Measurements from ENCODE around the gene EHD3. TPM values are rescaled to one million over a fixed set of nuclear protein-coding genes. Genes with fewer than 3 reads are reported as not detected.
A peak's percentile ranks its signal among the peaks of the same experiment; 100 is the strongest.

The EHD3 gene
- total and polyA plus RNA-seq, 2 experiments from 2014 or later: 12.3 to 17.6 TPM

- DNase-seq (ENCODE audit: low read depth in 1 of 2, low spot score in 1 of 2): no peak
- Histone ChIP-seq H3K4me3 (no peak overlapping the region), H3K4me1 (ENCODE audit: low read depth) (no peaks in the 10 kb centered on the region), H3K9me3 (ENCODE audit: low read depth) (no peaks in the 10 kb centered on the region), H3K27me3 (no peaks in the 10 kb centered on the region), H3K36me3 (no peaks in the 10 kb centered on the region), H3K27ac (no peak overlapping the region)
- TF ChIP-seq CTCF (IDR thresholded peaks at IDR 0.05; ENCODE audit: low read depth, low read length): no peak
Observed at GRCh38 chr2:31284107-31284506, 50.2 kb downstream of the EHD3 start.

- H3K36me3 ChIP-seq: no peaks in the 10 kb centered on the region
- H3K4me1 ChIP-seq (ENCODE audit: low read depth): no peaks in the 10 kb centered on the region
- H3K4me3 ChIP-seq: no peak overlapping the region
- TF ChIP-seq CTCF (IDR thresholded peaks at IDR 0.05; ENCODE audit: low read depth, low read length): no peak
- DNase-seq (ENCODE audit: low read depth in 1 of 2, low spot score in 1 of 2): no peak
- H3K9me3 ChIP-seq (ENCODE audit: low read depth): no peaks in the 10 kb centered on the region
- H3K27me3 ChIP-seq: no peaks in the 10 kb centered on the region
- H3K27ac ChIP-seq: no peak overlapping the region
Observed at GRCh38 chr2:31286230-31286629, 52.3 kb downstream of the EHD3 start.

DNA sequence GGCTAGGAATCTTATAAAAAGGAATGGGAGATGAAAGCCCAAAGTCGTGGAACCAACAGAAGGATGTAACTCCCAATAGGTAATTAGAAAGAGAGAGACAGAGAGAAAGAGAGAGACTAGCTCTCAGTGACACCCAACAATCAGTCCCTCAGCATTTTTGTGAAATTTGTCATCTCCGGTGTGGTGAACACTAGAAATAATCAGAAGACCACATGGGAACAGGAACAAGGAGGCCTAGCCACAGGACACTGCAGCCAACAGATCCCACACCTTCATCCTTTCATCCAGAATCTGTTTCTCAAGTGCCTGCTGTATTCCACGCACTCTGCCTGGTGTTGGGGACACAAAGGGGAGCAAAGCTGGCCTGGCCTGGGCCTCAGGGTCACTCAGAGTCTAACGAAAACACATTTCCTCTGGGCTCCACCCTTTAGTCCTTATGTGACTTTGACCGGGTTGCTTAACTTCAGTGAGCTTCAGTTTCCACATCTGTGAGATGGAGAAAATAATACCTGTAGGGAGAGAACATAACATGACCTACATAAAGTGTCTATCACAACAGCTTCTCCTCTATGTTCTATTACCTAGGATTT lies 53.1 kb downstream of the EHD3 start:
- Histone ChIP-seq H3K9me3 (ENCODE audit: low read depth) (no peaks in the 10 kb centered on the region), H3K4me1 (ENCODE audit: low read depth) (no peaks in the 10 kb centered on the region), H3K27me3 (no peaks in the 10 kb centered on the region), H3K36me3 (no peaks in the 10 kb centered on the region), H3K27ac (no peak overlapping the region), H3K4me3 (no peak overlapping the region)
- no peak for TF ChIP-seq CTCF (IDR thresholded peaks at IDR 0.05; ENCODE audit: low read depth, low read length)
- no peak for DNase-seq (ENCODE audit: low read depth in 1 of 2, low spot score in 1 of 2)

DNA sequence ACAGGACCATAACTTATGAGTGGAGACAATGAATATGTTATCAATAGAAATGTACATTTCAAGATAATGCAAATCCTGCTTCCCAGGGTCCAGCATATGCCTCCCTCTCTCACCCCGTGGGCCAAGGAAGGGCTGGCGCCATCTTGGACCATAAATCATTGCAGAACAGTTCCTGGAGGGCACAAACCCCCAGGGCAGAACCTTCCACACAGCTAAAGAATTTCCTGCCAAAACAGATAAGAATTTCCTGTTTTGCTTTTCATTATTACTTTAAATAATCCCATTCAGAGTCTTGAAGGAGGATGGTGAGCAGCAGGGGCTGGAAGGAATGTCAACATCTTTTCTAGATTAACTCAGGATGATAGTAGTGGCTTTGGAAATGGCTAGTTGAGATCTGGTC lies 53.7 kb downstream of the EHD3 start:
- no peaks in the 10 kb centered on the region for H3K9me3 ChIP-seq (ENCODE audit: low read depth)
- no peaks in the 10 kb centered on the region for H3K27me3 ChIP-seq
- no peaks in the 10 kb centered on the region for H3K4me1 ChIP-seq (ENCODE audit: low read depth)
- H3K27ac ChIP-seq: no peak overlapping the region
- no peak overlapping the region for H3K4me3 ChIP-seq
- H3K36me3 ChIP-seq: no peaks in the 10 kb centered on the region
- TF ChIP-seq CTCF (IDR thresholded peaks at IDR 0.05; ENCODE audit: low read depth, low read length): no peak
- DNase-seq (ENCODE audit: low read depth in 1 of 2, low spot score in 1 of 2): peak in 1 of 2 donors; percentile 74

DNA sequence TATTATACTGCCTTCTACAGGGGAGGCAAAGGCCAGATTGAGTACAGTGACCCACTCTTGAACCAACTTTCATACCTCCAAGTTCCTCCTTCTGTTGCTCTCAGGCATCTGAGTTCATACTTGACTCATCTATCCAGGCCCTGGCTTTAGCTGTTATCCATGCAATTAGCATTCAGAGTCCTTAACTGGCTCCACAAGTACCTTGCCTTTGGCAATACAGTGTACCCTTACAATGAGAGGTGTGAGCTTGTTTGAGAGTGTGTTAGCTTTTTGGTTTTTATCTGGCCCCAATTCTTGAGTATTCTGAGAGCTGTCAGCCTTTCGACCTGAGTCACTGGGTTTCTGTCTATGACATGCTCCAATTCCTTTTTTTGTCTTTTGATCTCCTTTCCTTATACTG lies 60.2 kb downstream of the EHD3 start:
- Histone ChIP-seq H3K4me3 (no peak overlapping the region), H3K27me3 (no peaks in the 10 kb centered on the region), H3K36me3 (no peaks in the 10 kb centered on the region), H3K4me1 (ENCODE audit: low read depth) (peaks cover 19% of the 10 kb centered on the region), H3K27ac (no peak overlapping the region), H3K9me3 (ENCODE audit: low read depth) (no peaks in the 10 kb centered on the region)
- no peak for TF ChIP-seq CTCF (IDR thresholded peaks at IDR 0.05; ENCODE audit: low read depth, low read length)
- DNase-seq (ENCODE audit: low read depth in 1 of 2, low spot score in 1 of 2): no peak
